Keratinocyte (primary cell): ENCODE results near the gene NOX4. TPM values are rescaled to one million over a fixed set of nuclear protein-coding genes. Genes with fewer than 3 reads are reported as not detected.
"Not testable (repeated sequence)": the region's sequence is repeated elsewhere in the genome, so short reads cannot be mapped to it uniquely, and the experiment has no call there.

Experiments used
- DNase-seq: peaks from one replicate; pipeline ENCODE4 v3.0.0-alpha.2; 2011; ENCODE audit warnings: low read depth, missing footprints, low spot score
- FAIRE-seq: peaks from 2 replicates; lab custom pipeline; 2011; peaks lifted over from hg19 to GRCh38; lab: Jason Lieb, UNC
- H2AFZ ChIP-seq: 2 replicates; pipeline ENCODE4 v1.6.0; 2012; ENCODE audit warnings: low read length, control low read depth, inconsistent platforms; ENCODE audit not compliant: control insufficient read depth
- H3K27ac ChIP-seq: 2 replicates; pipeline ENCODE4 v1.5.1; 2011; ENCODE audit warnings: low read length; ENCODE audit not compliant: control insufficient read depth, insufficient read depth
- H3K27me3 ChIP-seq: 3 replicates; pipeline ENCODE4 v1.6.0; 2011; ENCODE audit warnings: low read length; ENCODE audit not compliant: control insufficient read depth, insufficient read depth; ENCODE audit errors: extremely low read depth
- H3K36me3 ChIP-seq, 2 experiments: 2 replicates in 1 of 2; 3 replicates in 1 of 2; pipeline ENCODE4 v1.5.1; 2011; ENCODE audit warnings: low read length in 2 of 2, mild to moderate bottlenecking in 1 of 2; ENCODE audit not compliant: control insufficient read depth in 2 of 2, insufficient read depth in 2 of 2; ENCODE audit errors: extremely low read depth in 1 of 2
- H3K4me1 ChIP-seq: 3 replicates; pipeline ENCODE4 v1.5.1; 2011; ENCODE audit warnings: low read length; ENCODE audit not compliant: control insufficient read depth, insufficient read depth; ENCODE audit errors: extremely low read depth
- H3K4me2 ChIP-seq: 3 replicates; pipeline ENCODE4 v1.6.0; 2011; ENCODE audit warnings: low read depth, low read length; ENCODE audit not compliant: control insufficient read depth, insufficient read depth; ENCODE audit errors: extremely low read depth
- H3K4me3 ChIP-seq, 3 experiments: fragments of 200-600 bp in 1 of 3; sonication (generic) in 1 of 3; 2 replicates in 2 of 3; 3 replicates in 1 of 3; pipeline ENCODE4 v1.5.1; 2011 to 2016; ENCODE audit warnings: low read length in 3 of 3, mild to moderate bottlenecking in 3 of 3, control low read depth in 2 of 3, inconsistent platforms in 1 of 3, low read depth in 1 of 3, mixed read lengths in 1 of 3, mixed run types in 1 of 3, moderate library complexity in 1 of 3; ENCODE audit not compliant: control insufficient read depth in 2 of 3, insufficient read depth in 2 of 3; ENCODE audit errors: extremely low read depth in 1 of 3
- H3K79me2 ChIP-seq: 2 replicates; pipeline ENCODE4 v1.6.0; 2012; ENCODE audit warnings: low read length; ENCODE audit not compliant: control insufficient read depth, insufficient read depth
- H3K9ac ChIP-seq: 3 replicates; pipeline ENCODE4 v1.6.0; 2011; ENCODE audit warnings: low read length; ENCODE audit not compliant: control insufficient read depth, insufficient read depth; ENCODE audit errors: extremely low read depth
- H3K9me1 ChIP-seq: 3 replicates; pipeline ENCODE4 v1.6.0; 2011; ENCODE audit warnings: low read length; ENCODE audit not compliant: control insufficient read depth, insufficient read depth; ENCODE audit errors: extremely low read depth
- H3K9me3 ChIP-seq: 2 replicates; pipeline ENCODE4 v1.5.1; 2012; ENCODE audit warnings: low read depth, low read length; ENCODE audit not compliant: control insufficient read depth
- H4K20me1 ChIP-seq: 3 replicates; pipeline ENCODE4 v1.6.0; 2011; ENCODE audit warnings: low read length; ENCODE audit not compliant: control insufficient read depth, insufficient read depth; ENCODE audit errors: extremely low read depth
- CTCF ChIP-seq, 3 experiments: IDR thresholded peaks in 1 of 3; conservative IDR thresholded peaks in 1 of 3; optimal IDR thresholded peaks in 1 of 3; 2 replicates in 2 of 3; 3 replicates in 1 of 3; pipeline versions ENCODE3 to v1.5.1; 2011; ENCODE audit warnings: low read length in 3 of 3, mild to moderate bottlenecking in 3 of 3, moderate library complexity in 2 of 3, control low read depth in 1 of 3, inconsistent platforms in 1 of 3; ENCODE audit not compliant: insufficient read depth in 2 of 3; ENCODE audit errors: extremely low read depth in 1 of 3
- EZH2 ChIP-seq: IDR thresholded peaks from one replicate; pipeline ENCODE4 v1.6.1; 2012; ENCODE audit warnings: inconsistent platforms, mild to moderate bottlenecking, low read length, moderate library complexity
- dilution Hi-C: fragments of 300-500 bp; cut with MboI; formaldehyde crosslinking; loops from one replicate; pipeline ENCODE4 v1.7.0; 2020; ENCODE audit warnings: low sequenced_read_pairs; ENCODE audit not compliant: extremely low pct_ligation_motif_present
- polyA plus RNA-seq, 5 experiments: library from polyadenylated mRNA; depleted of rRNA in 3 of 5; stranded (reverse) in 3 of 5; stranded (forward) in 1 of 5; unstranded in 1 of 5; fragments of >200 nt; gene quantifications; 1 replicate in 1 of 5; 2 replicates in 3 of 5; 3 replicates in 1 of 5; pipeline versions ENCODE4 v1.2.1 to v1.2.3, GENCODE V29; 2011 to 2012; ENCODE audit warnings: missing spikeins in 2 of 5, low read depth in 1 of 5, low replicate concordance in 1 of 5

The NOX4 gene
- polyA plus RNA-seq, 1 donor (not counting 4 experiments of a cell fraction or from before 2014, with no cell fraction given): not detected

GRCh38 chr11:89358761-89359160, 132.4 kb downstream of the NOX4 start:
- no peak for TF ChIP-seq CTCF (optimal IDR thresholded peaks at IDR 0.05 in 1 of 3, IDR thresholded peaks at IDR 0.05 in 1 of 3, conservative IDR thresholded peaks at IDR 0.05 in 1 of 3; ENCODE audit: extremely low read depth in 1 of 3, insufficient read depth in 2 of 3, low read length in 3 of 3)
- no peak for TF ChIP-seq EZH2
- no peak overlapping the region for H3K27ac ChIP-seq

GRCh38 chr11:89355646-89356045, 135.5 kb downstream of the NOX4 start:
- DNase-seq (no peak), FAIRE-seq (peak; percentile 79)
- Histone ChIP-seq H4K20me1 (no peaks in the 10 kb centered on the region), H3K4me2 (peak overlapping the region; percentile 57), H3K27ac (peak overlapping the region; percentile 26), H2AFZ (peak overlapping the region; percentile 77), H3K4me3 (no peak overlapping the region), H3K36me3 (no peaks in the 10 kb centered on the region), H3K9me1 (no peaks in the 10 kb centered on the region), H3K9ac (no peak overlapping the region), H3K4me1 (peaks cover 6% of the 10 kb centered on the region), H3K79me2 (no peaks in the 10 kb centered on the region), H3K9me3 (no peaks in the 10 kb centered on the region), H3K27me3 (no peaks in the 10 kb centered on the region)
- dilution Hi-C loops: no loop called here
- TF ChIP-seq CTCF (optimal IDR thresholded peaks at IDR 0.05 in 1 of 3, IDR thresholded peaks at IDR 0.05 in 1 of 3, conservative IDR thresholded peaks at IDR 0.05 in 1 of 3; ENCODE audit: extremely low read depth in 1 of 3, insufficient read depth in 2 of 3, low read length in 3 of 3): no peak
- no peak for TF ChIP-seq EZH2

More at GRCh38 chr11:89358761-89359160, 132.4 kb downstream of the NOX4 start:
- no peak overlapping the region for H3K4me2 ChIP-seq
- dilution Hi-C loops: no loop called here
- H3K9me3 ChIP-seq: no peaks in the 10 kb centered on the region
- FAIRE-seq (no peak), DNase-seq (no peak)
- no peaks in the 10 kb centered on the region for H3K79me2 ChIP-seq
- peaks cover 6% of the 10 kb centered on the region for H3K4me1 ChIP-seq
- no peaks in the 10 kb centered on the region for H3K9me1 ChIP-seq
- H3K9ac ChIP-seq: no peak overlapping the region
- H3K36me3 ChIP-seq: no peaks in the 10 kb centered on the region
- no peaks in the 10 kb centered on the region for H4K20me1 ChIP-seq
- H2AFZ ChIP-seq: no peak overlapping the region
- H3K4me3 ChIP-seq: no peak overlapping the region
- no peaks in the 10 kb centered on the region for H3K27me3 ChIP-seq

GRCh38 chr11:89354513-89354912, 136.7 kb downstream of the NOX4 start:
- dilution Hi-C loops, H3K4me1 ChIP-seq, H3K36me3 ChIP-seq, H3K4me3 ChIP-seq, H3K9me1 ChIP-seq, H3K27me3 ChIP-seq, DNase-seq, H4K20me1 ChIP-seq, H3K79me2 ChIP-seq, H3K4me2 ChIP-seq, H2AFZ ChIP-seq, H3K9me3 ChIP-seq, FAIRE-seq, H3K27ac ChIP-seq, H3K9ac ChIP-seq: not testable (repeated sequence)
